Stimulated activated CD8-positive, alpha-beta memory T cell treated with anti-CD3 and anti-CD28 coated beads, Interleukin-4, amount 100 ng/mL, for 24 hours (primary cell): ENCODE data around the gene ATXN1.

Experiments used
- DNase-seq: peaks from one replicate; pipeline ENCODE4 v3.0.0-alpha.2; 2020; ENCODE audit warnings: low read depth

ATXN1 gene

GRCh38 chr6:16496991-16497801 lies 264.1 kb downstream of the ATXN1 start:
- DNase-seq = no peak

GRCh38 chr6:16496210-16496609 lies 265.1 kb downstream of the ATXN1 start:
- DNase-seq = no peak

GRCh38 chr6:16494793-16495192 lies 266.5 kb downstream of the ATXN1 start:
- DNase-seq = no peak

- no peak for DNase-seq
Measured at GRCh38 chr6:16493802-16494201, 267.5 kb downstream of the ATXN1 start.

GRCh38 chr6:16493112-16493511 lies 268.1 kb downstream of the ATXN1 start:
- DNase-seq = no peak

GRCh38 chr6:16491666-16492313 lies 269.5 kb downstream of the ATXN1 start:
- no peak for DNase-seq

- no peak for DNase-seq
Measured at GRCh38 chr6:16490616-16491015, 270.6 kb downstream of the ATXN1 start.

GRCh38 chr6:16488813-16489212 lies 272.4 kb downstream of the ATXN1 start:
- no peak for DNase-seq

- no peak for DNase-seq
Measured at GRCh38 chr6:16487996-16488674, 273.1 kb downstream of the ATXN1 start.

- DNase-seq = peak; percentile 40
Measured at GRCh38 chr6:16486661-16487060, 274.6 kb downstream of the ATXN1 start.

- DNase-seq = no peak
Measured at GRCh38 chr6:16483315-16483875, 277.9 kb downstream of the ATXN1 start.

GRCh38 chr6:16482702-16483314 lies 278.5 kb downstream of the ATXN1 start:
- DNase-seq = no peak

GRCh38 chr6:16481697-16482399 lies 279.4 kb downstream of the ATXN1 start:
- peak; percentile 29 for DNase-seq

- no peak for DNase-seq
Measured at GRCh38 chr6:16480763-16481560, 280.3 kb downstream of the ATXN1 start.

GRCh38 chr6:16477367-16478149 lies 283.7 kb downstream of the ATXN1 start:
- DNase-seq = no peak

- no peak for DNase-seq
Measured at GRCh38 chr6:16476861-16477260, 284.4 kb downstream of the ATXN1 start.

GRCh38 chr6:16475494-16475781 lies 285.8 kb downstream of the ATXN1 start:
- no peak for DNase-seq

- no peak for DNase-seq
Measured at GRCh38 chr6:16474772-16475493, 286.3 kb downstream of the ATXN1 start.
